Neural crest cell (in vitro differentiated cells): Measurements from ENCODE around the gene STAT3. TPM values are rescaled to one million over a fixed set of nuclear protein-coding genes. Genes with fewer than 3 reads are reported as not detected.
A peak's percentile ranks its signal among the peaks of the same experiment; 100 is the strongest.

Experiments
- DNase-seq: peaks from one replicate; pipeline ENCODE4 v3.0.0; 2021; ENCODE audit warnings: low read depth, mixed read lengths, low spot score
- H3K27ac Mint-ChIP-seq: one replicate; pipeline ENCODE4 v1.8.0; 2021; ENCODE audit warnings: mild to moderate bottlenecking, mixed read lengths; ENCODE audit not compliant: unreplicated experiment
- H3K27me3 Mint-ChIP-seq: 2 replicates; pipeline ENCODE4 v1.8.0; 2021; ENCODE audit warnings: low read depth, mild to moderate bottlenecking, mixed read lengths
- H3K36me3 Mint-ChIP-seq: 2 replicates; pipeline ENCODE4 v1.8.0; 2021; ENCODE audit warnings: low read depth, mild to moderate bottlenecking, mixed read lengths
- H3K4me1 Mint-ChIP-seq: 2 replicates; pipeline ENCODE4 v1.8.0; 2021; ENCODE audit warnings: mixed read lengths
- H3K4me3 Mint-ChIP-seq: one replicate; pipeline ENCODE4 v1.8.0; 2021; ENCODE audit warnings: mild to moderate bottlenecking, mixed read lengths
- H3K9me3 Mint-ChIP-seq: 2 replicates; pipeline ENCODE4 v1.8.0; 2021; ENCODE audit warnings: mixed read lengths
- total RNA-seq: library from RNA; stranded (reverse); gene quantifications from 2 replicates; pipeline ENCODE4 v1.2.1, GENCODE V29; 2021
- TF ChIP-seq, protein P1 (sequence below): fragments of 200-600 bp; sonication (generic); conservative IDR thresholded peaks from 2 replicates; pipeline ENCODE4 v1.5.0; 2021; ENCODE audit warnings: antibody characterized with exemption, mild to moderate bottlenecking

The STAT3 gene
- total RNA-seq, 1 donor from 2014 or later, result 40.9 TPM

DNA sequence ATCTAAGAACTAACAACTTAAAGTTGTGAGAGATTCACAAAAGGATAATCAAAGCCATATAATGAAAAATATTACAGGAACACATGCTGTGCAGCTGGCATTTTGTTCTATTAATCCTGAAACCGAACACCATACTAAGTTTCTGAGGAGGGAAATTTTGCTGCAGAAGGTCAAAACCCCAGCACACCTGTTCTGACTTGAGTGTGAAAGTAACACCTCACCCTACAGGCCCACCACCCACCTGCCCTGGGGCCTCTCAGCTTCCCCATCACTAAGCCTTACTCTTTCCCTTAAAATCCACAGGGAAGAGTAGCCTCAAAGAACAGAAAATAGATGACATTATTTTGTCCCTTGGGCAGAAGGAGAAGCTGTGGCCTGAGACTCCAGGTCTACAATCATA, 55.2 kb downstream of the STAT3 start:
- Mint-ChIP-seq H3K4me3 (no peak overlapping the region), H3K27ac (no peak overlapping the region), H3K36me3 (peaks cover 15% of the 10 kb centered on the region), H3K27me3 (no peaks in the 10 kb centered on the region), H3K9me3 (no peaks in the 10 kb centered on the region), H3K4me1 (peaks cover 16% of the 10 kb centered on the region)
- DNase-seq, result no peak
- TF ChIP-seq, protein P1, sequence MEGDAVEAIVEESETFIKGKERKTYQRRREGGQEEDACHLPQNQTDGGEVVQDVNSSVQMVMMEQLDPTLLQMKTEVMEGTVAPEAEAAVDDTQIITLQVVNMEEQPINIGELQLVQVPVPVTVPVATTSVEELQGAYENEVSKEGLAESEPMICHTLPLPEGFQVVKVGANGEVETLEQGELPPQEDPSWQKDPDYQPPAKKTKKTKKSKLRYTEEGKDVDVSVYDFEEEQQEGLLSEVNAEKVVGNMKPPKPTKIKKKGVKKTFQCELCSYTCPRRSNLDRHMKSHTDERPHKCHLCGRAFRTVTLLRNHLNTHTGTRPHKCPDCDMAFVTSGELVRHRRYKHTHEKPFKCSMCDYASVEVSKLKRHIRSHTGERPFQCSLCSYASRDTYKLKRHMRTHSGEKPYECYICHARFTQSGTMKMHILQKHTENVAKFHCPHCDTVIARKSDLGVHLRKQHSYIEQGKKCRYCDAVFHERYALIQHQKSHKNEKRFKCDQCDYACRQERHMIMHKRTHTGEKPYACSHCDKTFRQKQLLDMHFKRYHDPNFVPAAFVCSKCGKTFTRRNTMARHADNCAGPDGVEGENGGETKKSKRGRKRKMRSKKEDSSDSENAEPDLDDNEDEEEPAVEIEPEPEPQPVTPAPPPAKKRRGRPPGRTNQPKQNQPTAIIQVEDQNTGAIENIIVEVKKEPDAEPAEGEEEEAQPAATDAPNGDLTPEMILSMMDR, result no peak

DNA sequence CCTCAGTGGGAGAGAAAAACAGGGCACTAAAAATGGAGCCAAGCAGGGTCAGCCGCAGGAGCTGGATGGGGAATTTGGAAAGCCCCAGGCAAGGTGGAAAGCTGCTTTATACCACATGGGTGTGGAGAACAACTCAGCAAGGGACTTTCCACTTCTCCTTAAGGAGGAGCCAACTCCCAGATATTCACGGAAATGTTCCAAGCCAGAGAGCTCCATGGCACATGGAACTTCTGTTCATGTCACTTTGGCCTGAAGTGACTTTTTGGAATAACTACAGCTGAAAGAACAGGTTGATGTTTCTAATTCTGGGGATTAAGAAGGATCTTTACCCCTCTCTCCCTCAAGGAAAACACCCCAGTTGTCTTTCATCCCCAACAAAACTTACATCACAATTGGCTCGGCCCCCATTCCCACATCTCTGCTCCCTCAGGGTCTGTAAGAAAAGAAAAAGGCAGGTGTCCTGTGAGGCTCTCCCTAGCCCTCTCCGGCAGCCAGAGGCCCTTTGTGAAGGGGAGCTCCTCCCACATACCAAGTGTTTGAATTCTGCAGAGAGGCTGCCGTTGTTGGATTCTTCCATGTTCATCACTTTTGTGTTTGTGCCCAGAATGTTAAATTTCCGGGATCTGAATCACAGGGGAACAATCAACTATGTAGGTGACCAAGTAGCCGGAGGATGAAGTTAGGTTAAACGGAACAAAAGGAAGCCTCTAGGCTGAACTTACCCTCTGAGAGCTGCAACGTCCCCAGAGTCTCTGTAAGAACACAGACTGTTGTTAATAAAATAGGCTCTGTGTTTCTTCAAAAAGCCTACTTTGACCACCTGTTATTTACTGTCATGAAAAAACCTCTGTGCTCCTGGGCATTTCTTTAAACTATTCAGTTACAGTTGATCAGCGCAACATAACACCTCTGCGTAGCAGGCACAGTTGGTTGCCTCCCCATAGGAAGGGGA, 58.9 kb downstream of the STAT3 start:
- peaks cover 15% of the 10 kb centered on the region for H3K36me3 Mint-ChIP-seq
- H3K27me3 Mint-ChIP-seq, result no peaks in the 10 kb centered on the region
- peaks cover 16% of the 10 kb centered on the region for H3K4me1 Mint-ChIP-seq
- H3K27ac Mint-ChIP-seq, result peak overlapping the region; percentile 95
- TF ChIP-seq, protein P1, result no peak
- no peak overlapping the region for H3K4me3 Mint-ChIP-seq
- no peaks in the 10 kb centered on the region for H3K9me3 Mint-ChIP-seq
- peak; percentile 22 for DNase-seq

DNA sequence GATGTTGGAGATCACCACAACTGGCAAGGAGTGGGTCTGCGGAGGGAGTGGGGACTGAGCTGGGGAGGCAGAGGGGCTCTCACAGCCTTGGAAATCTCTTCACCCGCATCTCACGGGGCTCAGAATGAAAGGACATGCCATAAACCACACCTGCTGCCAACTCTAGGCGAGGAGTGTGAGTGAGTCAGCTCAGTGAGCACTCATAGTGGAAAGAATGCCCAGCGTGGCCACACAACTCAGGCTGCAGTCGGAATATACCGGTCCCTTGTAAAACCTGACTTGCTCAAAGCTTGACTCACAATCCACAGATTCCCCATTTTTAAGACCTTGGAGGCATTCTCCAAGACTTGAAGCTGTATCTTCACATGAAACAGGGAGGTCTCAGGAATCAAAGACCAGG, 63.2 kb downstream of the STAT3 start:
- Mint-ChIP-seq H3K4me3 (no peak overlapping the region), H3K36me3 (peaks cover 6% of the 10 kb centered on the region), H3K9me3 (no peaks in the 10 kb centered on the region), H3K4me1 (peaks cover 24% of the 10 kb centered on the region), H3K27me3 (no peaks in the 10 kb centered on the region), H3K27ac (peak overlapping the region; percentile 57)
- DNase-seq, result no peak
- TF ChIP-seq, protein P1, result no peak

DNA sequence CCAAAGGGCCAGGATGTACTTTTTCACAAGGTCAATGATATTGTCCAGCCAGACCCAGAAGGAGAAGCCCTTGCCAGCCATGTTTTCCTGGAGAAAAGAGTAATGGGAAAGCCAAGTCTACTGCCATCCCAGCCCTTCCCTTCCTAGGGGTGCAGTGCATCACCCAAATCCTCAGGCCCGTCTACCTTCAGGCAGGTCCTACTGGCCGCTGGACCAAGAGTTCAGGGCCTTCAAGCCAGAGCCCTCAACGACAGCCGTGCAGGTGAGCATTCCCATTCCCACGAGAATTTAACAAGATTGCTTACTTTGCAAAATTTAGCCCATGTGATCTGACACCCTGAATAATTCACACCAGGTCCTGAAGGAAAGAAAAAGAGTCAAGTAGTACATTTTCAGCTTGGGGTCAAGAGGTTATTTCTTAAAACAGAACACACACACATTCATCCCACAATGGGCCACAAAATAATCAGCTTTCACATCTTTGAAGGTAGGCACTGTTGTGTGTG, 64.9 kb downstream of the STAT3 start:
- peaks cover 15% of the 10 kb centered on the region for H3K4me1 Mint-ChIP-seq
- no peaks in the 10 kb centered on the region for H3K9me3 Mint-ChIP-seq
- H3K36me3 Mint-ChIP-seq, result peaks cover 7% of the 10 kb centered on the region
- TF ChIP-seq, protein P1, result no peak
- no peaks in the 10 kb centered on the region for H3K27me3 Mint-ChIP-seq
- no peak overlapping the region for H3K4me3 Mint-ChIP-seq
- no peak overlapping the region for H3K27ac Mint-ChIP-seq
- DNase-seq, result no peak

DNA sequence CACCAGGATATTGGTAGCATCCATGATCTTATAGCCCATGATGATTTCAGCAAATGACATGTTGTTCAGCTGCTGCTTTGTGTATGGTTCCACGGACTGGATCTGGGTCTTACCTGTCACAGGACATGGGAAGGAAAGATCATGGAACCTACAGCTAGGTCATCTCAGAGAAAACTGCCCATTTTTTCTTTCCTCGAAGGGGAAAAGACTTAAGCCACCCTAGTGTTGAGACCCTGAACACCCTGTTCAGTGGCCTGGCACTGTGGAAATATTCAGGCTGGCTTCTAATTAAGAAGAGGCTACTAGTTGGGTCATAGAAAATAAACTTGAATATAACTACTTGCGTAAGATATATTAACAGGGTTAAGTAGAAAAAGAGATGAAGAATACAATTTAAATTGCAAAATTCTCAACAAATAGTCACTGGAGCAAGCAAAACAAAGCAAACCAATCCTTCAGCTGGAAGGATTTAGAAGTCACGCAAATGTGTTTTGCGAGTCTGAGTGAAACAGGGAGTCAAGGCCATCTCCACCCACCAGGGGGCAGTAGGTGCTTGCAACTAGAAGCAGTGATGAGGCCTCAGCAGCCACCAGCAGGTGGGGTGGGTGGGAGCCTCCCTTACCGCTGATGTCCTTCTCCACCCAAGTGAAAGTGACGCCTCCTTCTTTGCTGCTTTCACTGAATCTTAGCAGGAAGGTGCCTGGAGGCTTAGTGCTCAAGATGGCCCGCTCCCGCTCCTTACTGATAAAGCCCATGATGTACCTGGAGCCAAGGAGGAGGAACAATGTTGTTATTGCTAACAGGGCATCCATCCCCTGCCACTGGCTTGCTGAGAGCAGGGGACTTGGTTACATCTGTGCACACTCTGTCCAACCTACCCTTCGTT, 65.6 kb downstream of the STAT3 start:
- H3K9me3 Mint-ChIP-seq, result no peaks in the 10 kb centered on the region
- peaks cover 14% of the 10 kb centered on the region for H3K4me1 Mint-ChIP-seq
- TF ChIP-seq, protein P1, result peak; percentile 100
- H3K27ac Mint-ChIP-seq, result no peak overlapping the region
- DNase-seq, result peak; percentile 95
- H3K36me3 Mint-ChIP-seq, result peaks cover 7% of the 10 kb centered on the region
- H3K4me3 Mint-ChIP-seq, result no peak overlapping the region
- no peaks in the 10 kb centered on the region for H3K27me3 Mint-ChIP-seq
